MCF 10A (cell line): ENCODE results near the gene GNPTG. TPM values are rescaled to one million over a fixed set of nuclear protein-coding genes. Genes with fewer than 3 reads are reported as not detected.

Source experiments
- BruUV-seq: library from RNA; stranded (reverse); fragments of 400-500 nt; replicated peaks from 2 replicates; lab custom pipeline; 2021; lab: Mats Ljungman, UMichigan
- CTCF ChIA-PET: fragments of 300-600 bp; sonication (Branson Sonifier 250); formaldehyde crosslinking; extraction: SDS; loops from one replicate; lab custom pipeline; 2021; ENCODE audit warnings: antibody characterized with exemption, inconsistent platforms; lab: Yijun Ruan, JAX
- POLR2A ChIA-PET: fragments of 300-600, 350-650 bp; sonication (Branson Sonifier 250); formaldehyde crosslinking; extraction: SDS; loops from one replicate; lab custom pipeline; 2020; ENCODE audit warnings: antibody characterized with exemption, inconsistent platforms; lab: Yijun Ruan, JAX
- DNase-seq: peaks from one replicate; pipeline ENCODE4 v3.0.0-alpha.2; 2018; ENCODE audit not compliant: unreplicated experiment
- H3K27ac Mint-ChIP-seq: one replicate; pipeline ENCODE4 v1.8.0; 2022; ENCODE audit warnings: mild to moderate bottlenecking, low read depth, mixed read lengths; ENCODE audit not compliant: unreplicated experiment
- H3K27me3 Mint-ChIP-seq: one replicate; pipeline ENCODE4 v1.8.0; 2022; ENCODE audit warnings: mixed read lengths; ENCODE audit not compliant: insufficient read depth, unreplicated experiment
- H3K36me3 Mint-ChIP-seq: one replicate; pipeline ENCODE4 v1.8.0; 2022; ENCODE audit warnings: mild to moderate bottlenecking, moderate library complexity, mixed read lengths; ENCODE audit not compliant: insufficient read depth, unreplicated experiment
- H3K4me1 Mint-ChIP-seq: one replicate; pipeline ENCODE4 v1.8.0; 2022; ENCODE audit warnings: mixed read lengths; ENCODE audit not compliant: insufficient read depth, unreplicated experiment
- H3K4me3 Mint-ChIP-seq: one replicate; pipeline ENCODE4 v1.8.0; 2022; ENCODE audit warnings: mild to moderate bottlenecking, moderate library complexity, mixed read lengths; ENCODE audit not compliant: unreplicated experiment
- H3K9me3 Mint-ChIP-seq: one replicate; pipeline ENCODE4 v1.8.0; 2022; ENCODE audit warnings: mixed read lengths; ENCODE audit not compliant: unreplicated experiment
- intact Hi-C: fragments of 100-400 bp; cut with micrococcal nuclease; formaldehyde crosslinking; loops from 2 replicates; pipeline ENCODE4 v1.14.1; 2022
- total RNA-seq: library from RNA; stranded (reverse); gene quantifications from 2 replicates; pipeline ENCODE4 v1.2.3, GENCODE V29; 2022
- TF ChIP-seq, protein P1 (sequence below): fragments of 200-600 bp; IDR thresholded peaks from one replicate; pipeline ENCODE4 v1.8.0; 2022; ENCODE audit warnings: antibody characterized with exemption, mild to moderate bottlenecking; ENCODE audit not compliant: unreplicated experiment

Gene GNPTG
- total RNA-seq, 1 experiment from 2014 or later = 37.6 TPM

DNA sequence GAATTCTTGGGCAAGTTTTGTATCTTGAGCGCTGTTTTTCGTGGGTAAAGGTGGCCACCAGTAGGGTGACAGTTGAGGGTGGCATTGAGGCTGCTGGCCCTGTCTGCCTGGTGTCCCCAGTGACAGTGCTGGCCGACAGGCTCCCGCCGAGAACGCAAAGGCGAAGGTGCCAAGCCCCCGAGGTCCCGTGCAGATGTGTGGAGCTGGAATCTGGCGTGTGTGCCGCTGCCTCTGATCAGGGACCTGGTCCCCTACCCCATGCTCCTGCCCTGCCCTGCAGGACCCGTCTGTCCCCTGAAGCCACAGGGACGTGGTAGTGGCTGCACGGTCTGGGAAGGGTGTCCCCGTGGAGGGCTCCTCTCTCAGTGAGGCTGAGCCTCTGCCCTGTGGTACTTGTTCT, 38.8 kb upstream of the GNPTG start:
- TF ChIP-seq, protein P1, sequence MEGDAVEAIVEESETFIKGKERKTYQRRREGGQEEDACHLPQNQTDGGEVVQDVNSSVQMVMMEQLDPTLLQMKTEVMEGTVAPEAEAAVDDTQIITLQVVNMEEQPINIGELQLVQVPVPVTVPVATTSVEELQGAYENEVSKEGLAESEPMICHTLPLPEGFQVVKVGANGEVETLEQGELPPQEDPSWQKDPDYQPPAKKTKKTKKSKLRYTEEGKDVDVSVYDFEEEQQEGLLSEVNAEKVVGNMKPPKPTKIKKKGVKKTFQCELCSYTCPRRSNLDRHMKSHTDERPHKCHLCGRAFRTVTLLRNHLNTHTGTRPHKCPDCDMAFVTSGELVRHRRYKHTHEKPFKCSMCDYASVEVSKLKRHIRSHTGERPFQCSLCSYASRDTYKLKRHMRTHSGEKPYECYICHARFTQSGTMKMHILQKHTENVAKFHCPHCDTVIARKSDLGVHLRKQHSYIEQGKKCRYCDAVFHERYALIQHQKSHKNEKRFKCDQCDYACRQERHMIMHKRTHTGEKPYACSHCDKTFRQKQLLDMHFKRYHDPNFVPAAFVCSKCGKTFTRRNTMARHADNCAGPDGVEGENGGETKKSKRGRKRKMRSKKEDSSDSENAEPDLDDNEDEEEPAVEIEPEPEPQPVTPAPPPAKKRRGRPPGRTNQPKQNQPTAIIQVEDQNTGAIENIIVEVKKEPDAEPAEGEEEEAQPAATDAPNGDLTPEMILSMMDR = no peak
- H3K4me3 Mint-ChIP-seq = no peak overlapping the region
- no peaks in the 10 kb centered on the region for H3K9me3 Mint-ChIP-seq
- no peaks in the 10 kb centered on the region for H3K27me3 Mint-ChIP-seq
- intact Hi-C loops = no loop called here
- POLR2A ChIA-PET = no interaction called here
- CTCF ChIA-PET = interaction anchor here (0.6 kb wide), 1 partner anchor 95 kb away, joined by 3 read pairs; no protein-coding TSS in a partner anchor
- peaks cover 13% of the 10 kb centered on the region for H3K4me1 Mint-ChIP-seq
- peaks cover 39% of the 10 kb centered on the region for H3K36me3 Mint-ChIP-seq
- BruUV-seq = no TSS peak
- DNase-seq = no peak
- H3K27ac Mint-ChIP-seq = no peak overlapping the region

DNA sequence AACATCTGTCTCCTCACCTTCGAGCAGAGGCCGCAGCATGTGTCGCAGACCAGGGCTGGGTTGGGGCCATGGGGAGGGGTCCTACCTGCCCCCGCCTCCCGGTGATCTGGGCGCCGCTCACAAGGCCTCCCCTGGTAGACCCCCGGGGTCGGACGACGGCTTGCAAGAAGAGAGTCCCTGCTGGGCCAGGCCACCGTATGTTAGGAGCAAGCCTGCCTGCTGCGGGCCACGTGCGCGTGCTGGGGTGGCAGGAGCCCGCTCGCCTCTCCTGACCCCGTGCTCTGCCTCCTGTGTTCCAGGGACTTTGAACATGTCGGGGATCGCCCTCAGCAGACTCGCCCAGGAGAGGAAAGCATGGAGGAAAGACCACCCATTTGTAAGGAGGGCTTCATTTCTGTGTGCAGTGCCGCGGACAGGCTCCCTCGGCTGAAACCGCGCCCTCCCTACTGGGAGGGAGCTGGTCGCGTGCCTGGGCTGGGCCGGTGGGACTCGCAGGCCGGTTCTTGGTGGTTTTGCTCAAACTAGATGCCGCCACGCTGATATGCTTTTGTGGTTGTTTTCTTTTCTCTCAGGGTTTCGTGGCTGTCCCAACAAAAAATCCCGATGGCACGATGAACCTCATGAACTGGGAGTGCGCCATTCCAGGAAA, 37.9 kb upstream of the GNPTG start:
- CTCF ChIA-PET = interaction anchor here (0.6 kb wide), 1 partner anchor 94 kb away, joined by 3 read pairs; no protein-coding TSS in a partner anchor
- intact Hi-C loops = no loop called here
- H3K4me1 Mint-ChIP-seq = peaks cover 13% of the 10 kb centered on the region
- no TSS peak for BruUV-seq
- H3K36me3 Mint-ChIP-seq = peaks cover 48% of the 10 kb centered on the region
- POLR2A ChIA-PET = no interaction called here
- H3K9me3 Mint-ChIP-seq = no peaks in the 10 kb centered on the region
- H3K4me3 Mint-ChIP-seq = no peak overlapping the region
- H3K27me3 Mint-ChIP-seq = no peaks in the 10 kb centered on the region
- TF ChIP-seq, protein P1 = no peak
- DNase-seq = no peak
- H3K27ac Mint-ChIP-seq = no peak overlapping the region

DNA sequence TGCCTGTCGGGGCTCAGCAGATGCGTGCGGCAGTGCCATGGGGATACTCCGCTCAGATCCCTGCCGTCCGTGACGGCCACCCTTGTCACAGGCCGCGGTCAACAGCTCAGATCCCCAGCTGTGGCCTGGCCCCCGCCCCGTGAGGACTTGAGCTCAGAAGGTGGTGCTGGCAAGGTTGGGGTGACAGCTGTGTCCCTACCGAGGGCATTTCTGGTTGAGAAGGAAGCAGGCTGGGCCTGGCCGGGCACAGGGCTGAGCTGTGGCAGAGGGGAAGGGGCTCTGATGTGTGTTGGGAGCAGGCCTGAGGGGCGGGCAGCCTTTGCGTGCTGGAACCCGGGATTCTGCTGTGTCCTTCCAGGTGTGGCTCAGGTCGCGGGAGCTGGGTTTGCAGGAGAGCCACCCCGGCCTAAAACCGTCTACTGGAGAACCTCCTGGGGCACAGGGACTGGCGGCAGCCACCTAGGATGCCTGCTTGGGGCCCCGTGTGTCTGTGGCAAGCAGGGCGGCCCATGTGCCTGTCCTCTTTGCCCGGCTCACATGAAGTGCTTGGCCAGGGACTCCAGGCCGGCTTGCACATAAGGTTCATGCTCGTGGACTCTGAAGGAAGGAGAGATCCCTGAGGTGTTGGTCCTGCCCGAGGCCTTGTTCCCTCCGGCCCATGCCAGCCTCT, 37.2 kb upstream of the GNPTG start:
- H3K9me3 Mint-ChIP-seq = no peaks in the 10 kb centered on the region
- peaks cover 13% of the 10 kb centered on the region for H3K4me1 Mint-ChIP-seq
- TF ChIP-seq, protein P1 = no peak
- peaks cover 55% of the 10 kb centered on the region for H3K36me3 Mint-ChIP-seq
- H3K4me3 Mint-ChIP-seq = no peak overlapping the region
- no peak overlapping the region for H3K27ac Mint-ChIP-seq
- ChIA-PET CTCF (interaction anchor here (0.6 kb wide), 1 partner anchor 22 kb away, joined by 3 read pairs; no protein-coding TSS in a partner anchor), POLR2A (no interaction called here)
- H3K27me3 Mint-ChIP-seq = no peaks in the 10 kb centered on the region
- intact Hi-C loops = no loop called here
- no TSS peak for BruUV-seq
- DNase-seq = no peak
